HCT116 (cell line): Measurements from ENCODE around the gene KCTD1. TPM values are rescaled to one million over a fixed set of nuclear protein-coding genes. Genes with fewer than 3 reads are reported as not detected.

Experiments used
- ATAC-seq: fragments of 200-7000 bp; cut with Tn5 transposase; 2 replicates; pipeline ENCODE4 v1.9.1; 2020; ENCODE audit warnings: mild to moderate bottlenecking, moderate library complexity
- BruUV-seq: library from RNA; stranded (reverse); fragments of 400-500 nt; replicated peaks from 2 replicates; lab custom pipeline; 2021; lab: Mats Ljungman, UMichigan
- CTCF ChIA-PET: fragments of 300-600 bp; sonication (Branson Sonifier 250); formaldehyde crosslinking; loops from one replicate; lab custom pipeline; 2021; ENCODE audit warnings: antibody characterized with exemption; lab: Charles Lee
- POLR2A ChIA-PET: fragments of 300-600, 350-600 bp; sonication (Branson Sonifier 250); formaldehyde crosslinking; loops from one replicate; lab custom pipeline; 2021; ENCODE audit warnings: antibody characterized with exemption; lab: Charles Lee
- RAD21 ChIA-PET, 2 experiments: fragments of 300-600 bp; sonication (Branson Sonifier 250); formaldehyde crosslinking; loops; one replicate each; lab custom pipeline; 2023; ENCODE audit warnings: low total read pairs in 2 of 2; ENCODE audit not compliant: uncharacterized antibody in 2 of 2, unreplicated experiment in 2 of 2, low non-redundant PET in 1 of 2; lab: Charles Lee
- DNase-seq: peaks from one replicate; pipeline ENCODE4 v3.0.0-alpha.2; 2010; ENCODE audit warnings: low read depth, low spot score
- H2AFZ ChIP-seq: fragments of 200-600 bp; shearing (Covaris generic), sonication (generic); 2 replicates; pipeline ENCODE4 v1.6.1; 2017; ENCODE audit warnings: low read depth, mixed run types, mixed read lengths, antibody characterized with exemption, low read length; ENCODE audit not compliant: poor library complexity, severe bottlenecking
- H3K27ac ChIP-seq: 2 replicates; pipeline ENCODE4 v1.5.1; 2012; ENCODE audit warnings: low read depth, low read length
- H3K27me3 ChIP-seq: fragments of 200-600 bp; sonication (generic); 2 replicates; pipeline ENCODE4 v1.6.1; 2016; ENCODE audit warnings: mixed run types, low read length, mixed read lengths; ENCODE audit not compliant: insufficient read depth
- H3K36me3 ChIP-seq, 2 experiments: fragments of 200-500 bp in 1 of 2; fragments of 200-600 bp in 1 of 2; sonication (Bioruptor generic) in 1 of 2; sonication (generic) in 1 of 2; 2 replicates each; pipeline versions ENCODE4 v1.5.1 to v1.6.1; 2014 to 2016; ENCODE audit warnings: low read length in 2 of 2, inconsistent platforms in 1 of 2, mixed read lengths in 1 of 2, mixed run types in 1 of 2; ENCODE audit not compliant: insufficient read depth in 2 of 2, control insufficient read depth in 1 of 2
- H3K4me1 ChIP-seq, 2 experiments: fragments of 200-600 bp in 1 of 2; sonication (generic) in 1 of 2; 2 replicates each; pipeline versions ENCODE4 v1.5.1 to v1.6.1; 2012 to 2017; ENCODE audit warnings: low read length in 2 of 2, inconsistent platforms in 1 of 2, mild to moderate bottlenecking in 1 of 2, mixed read lengths in 1 of 2, mixed run types in 1 of 2, moderate library complexity in 1 of 2; ENCODE audit not compliant: insufficient read depth in 2 of 2, control insufficient read depth in 1 of 2
- H3K4me2 ChIP-seq: fragments of 200-600 bp; sonication (generic); 2 replicates; pipeline ENCODE4 v1.6.1; 2017; ENCODE audit warnings: mixed run types, low read length, mixed read lengths
- H3K4me3 ChIP-seq, 2 experiments: fragments of 200-600 bp in 1 of 2; sonication (generic) in 1 of 2; replicated peaks in 1 of 2; 2 replicates each; pipeline ENCODE4 v1.5.1; 2011 to 2016; ENCODE audit warnings: low read length in 2 of 2, control low read depth in 1 of 2, low read depth in 1 of 2, mild to moderate bottlenecking in 1 of 2, mixed read lengths in 1 of 2, mixed run types in 1 of 2
- H3K79me2 ChIP-seq: fragments of 200-600 bp; sonication (generic); 2 replicates; pipeline ENCODE4 v1.6.1; 2017; ENCODE audit warnings: mild to moderate bottlenecking, mixed run types, low read length, moderate library complexity, mixed read lengths; ENCODE audit not compliant: insufficient read depth
- H3K9ac ChIP-seq: fragments of 200-600 bp; sonication (generic); 2 replicates; pipeline ENCODE4 v1.6.1; 2016; ENCODE audit warnings: low read length, mixed read lengths
- H3K9me2 ChIP-seq: fragments of 200-600 bp; sonication (generic), shearing (Covaris generic); 2 replicates; pipeline ENCODE4 v1.6.1; 2017; ENCODE audit warnings: mixed run types, mild to moderate bottlenecking, moderate library complexity; ENCODE audit not compliant: insufficient read depth
- H3K9me3 ChIP-seq, 2 experiments: fragments of 200-500 bp in 1 of 2; fragments of 200-600 bp in 1 of 2; sonication (Bioruptor generic) in 1 of 2; sonication (generic) in 1 of 2; 2 replicates each; pipeline ENCODE4 v1.6.1; 2014 to 2017; ENCODE audit warnings: low read length in 2 of 2, mixed read lengths in 2 of 2, inconsistent platforms in 1 of 2, low read depth in 1 of 2, mild to moderate bottlenecking in 1 of 2, mixed run types in 1 of 2, moderate library complexity in 1 of 2; ENCODE audit not compliant: control insufficient read depth in 1 of 2, insufficient read depth in 1 of 2
- H4K20me1 ChIP-seq: fragments of 200-600 bp; sonication (generic), shearing (Covaris generic); 2 replicates; pipeline ENCODE4 v1.6.1; 2017; ENCODE audit warnings: mixed run types, mild to moderate bottlenecking, moderate library complexity; ENCODE audit not compliant: insufficient read depth
- CBX3 ChIP-seq: IDR thresholded peaks from 2 replicates; pipeline ENCODE4 v1.6.1; 2012; ENCODE audit warnings: low read depth
- FOSL1 ChIP-seq: IDR thresholded peaks from 2 replicates; pipeline ENCODE4 v1.6.1; 2012; ENCODE audit warnings: low read depth
- POLR2A ChIP-seq: IDR thresholded peaks from 2 replicates; pipeline ENCODE4 v1.7.0; 2011; ENCODE audit warnings: borderline replicate concordance; ENCODE audit not compliant: insufficient read depth, insufficient read length; ENCODE audit errors: extremely low read depth
- POLR2AphosphoS5 ChIP-seq: IDR thresholded peaks from 2 replicates; pipeline ENCODE4 v1.6.1; 2011; ENCODE audit warnings: mild to moderate bottlenecking, low read depth, low read length, moderate library complexity
- SP1 ChIP-seq: IDR thresholded peaks from 2 replicates; pipeline ENCODE4 v1.6.1; 2012; ENCODE audit warnings: low read depth
- YY1 ChIP-seq: IDR thresholded peaks from 2 replicates; pipeline ENCODE4 v1.6.1; 2011; ENCODE audit warnings: low read length, low read depth, moderate library complexity, mild to moderate bottlenecking; ENCODE audit not compliant: insufficient replicate concordance; ENCODE audit errors: extremely low read depth
- intact Hi-C: fragments of 100-400 bp; cut with micrococcal nuclease; formaldehyde crosslinking; loops from 2 replicates; pipeline ENCODE4 v1.10.0; 2022
- total RNA-seq: library from RNA; stranded (reverse); gene quantifications from one replicate; pipeline ENCODE4 v1.2.1, GENCODE V29; 2021; ENCODE audit not compliant: unreplicated experiment
- TF ChIP-seq, protein P1 (sequence below): IDR thresholded peaks from 2 replicates; pipeline ENCODE4 v1.6.1; 2012
- TF ChIP-seq, protein P2 (sequence below), 3 experiments: fragments of 200-600 bp in 1 of 3; sonication (generic) in 1 of 3; IDR thresholded peaks in 2 of 3; conservative IDR thresholded peaks in 1 of 3; 2 replicates each; pipeline ENCODE4 v1.5.1; 2012 to 2017; ENCODE audit warnings: low read depth in 2 of 3, low read length in 2 of 3, antibody characterized with exemption in 1 of 3, borderline replicate concordance in 1 of 3, control low read depth in 1 of 3, mild to moderate bottlenecking in 1 of 3, mixed read lengths in 1 of 3, mixed run types in 1 of 3, moderate library complexity in 1 of 3; ENCODE audit not compliant: insufficient read depth in 1 of 3
- TF ChIP-seq, protein P3 (sequence below): IDR thresholded peaks from 2 replicates; pipeline ENCODE4 v1.6.1; 2012

Gene KCTD1
- total RNA-seq, 1 experiment from 2014 or later: 16.8 TPM

DNA sequence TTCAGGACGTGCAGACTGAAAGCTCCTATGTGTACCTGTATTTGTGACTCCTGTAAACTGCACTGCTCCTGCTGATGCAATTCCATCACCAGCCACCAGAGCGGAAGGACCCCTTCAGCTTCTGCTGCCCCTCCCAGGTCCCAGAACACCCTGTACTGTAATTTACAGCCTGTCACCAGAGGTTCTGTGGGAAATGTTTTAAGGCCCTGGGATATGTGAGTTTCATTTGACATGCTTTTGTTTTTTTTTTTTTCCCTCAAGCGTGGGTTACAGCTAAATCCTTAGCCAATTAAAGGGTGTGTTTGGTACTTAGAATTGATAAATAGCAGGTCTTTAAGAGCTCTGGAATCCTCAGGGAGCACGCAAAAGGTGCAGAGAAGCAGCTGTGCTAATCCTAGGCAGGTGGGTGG lies 79.4 kb downstream of the KCTD1 start:
- BruUV-seq: no TSS peak
- H3K9me3 ChIP-seq: no peaks in the 10 kb centered on the region
- H3K9ac ChIP-seq: no peak overlapping the region
- ATAC-seq: peak; percentile 91
- H3K36me3 ChIP-seq: no peaks in the 10 kb centered on the region
- intact Hi-C loops: no loop called here
- H3K9me2 ChIP-seq: no peaks in the 10 kb centered on the region
- H4K20me1 ChIP-seq: no peaks in the 10 kb centered on the region
- H3K79me2 ChIP-seq: no peaks in the 10 kb centered on the region
- no peak for DNase-seq
- ChIA-PET RAD21 (no interaction called here), CTCF (interaction anchor here (0.7 to 0.9 kb wide), 5 partner anchors 12 to 185 kb away, joined by 3 to 4 read pairs (median 3); no protein-coding TSS in a partner anchor), POLR2A (interaction anchor here (0.8 kb wide), 1 partner anchor 9 kb away, joined by 6 read pairs; no protein-coding TSS in a partner anchor)
- no peak overlapping the region for H3K4me3 ChIP-seq
- H2AFZ ChIP-seq: no peak overlapping the region
- H3K27ac ChIP-seq: no peak overlapping the region
- no peaks in the 10 kb centered on the region for H3K27me3 ChIP-seq
- H3K4me2 ChIP-seq: peak overlapping the region; percentile 37; the same call in 1 of the 2 replicates
- peaks cover 16 to 38% of the 10 kb centered on the region in 2 experiments; a peak in 3 of 4 replicates for H3K4me1 ChIP-seq
- TF ChIP-seq, protein P1, sequence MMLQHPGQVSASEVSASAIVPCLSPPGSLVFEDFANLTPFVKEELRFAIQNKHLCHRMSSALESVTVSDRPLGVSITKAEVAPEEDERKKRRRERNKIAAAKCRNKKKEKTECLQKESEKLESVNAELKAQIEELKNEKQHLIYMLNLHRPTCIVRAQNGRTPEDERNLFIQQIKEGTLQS: no peak
- TF ChIP-seq, protein P2, sequence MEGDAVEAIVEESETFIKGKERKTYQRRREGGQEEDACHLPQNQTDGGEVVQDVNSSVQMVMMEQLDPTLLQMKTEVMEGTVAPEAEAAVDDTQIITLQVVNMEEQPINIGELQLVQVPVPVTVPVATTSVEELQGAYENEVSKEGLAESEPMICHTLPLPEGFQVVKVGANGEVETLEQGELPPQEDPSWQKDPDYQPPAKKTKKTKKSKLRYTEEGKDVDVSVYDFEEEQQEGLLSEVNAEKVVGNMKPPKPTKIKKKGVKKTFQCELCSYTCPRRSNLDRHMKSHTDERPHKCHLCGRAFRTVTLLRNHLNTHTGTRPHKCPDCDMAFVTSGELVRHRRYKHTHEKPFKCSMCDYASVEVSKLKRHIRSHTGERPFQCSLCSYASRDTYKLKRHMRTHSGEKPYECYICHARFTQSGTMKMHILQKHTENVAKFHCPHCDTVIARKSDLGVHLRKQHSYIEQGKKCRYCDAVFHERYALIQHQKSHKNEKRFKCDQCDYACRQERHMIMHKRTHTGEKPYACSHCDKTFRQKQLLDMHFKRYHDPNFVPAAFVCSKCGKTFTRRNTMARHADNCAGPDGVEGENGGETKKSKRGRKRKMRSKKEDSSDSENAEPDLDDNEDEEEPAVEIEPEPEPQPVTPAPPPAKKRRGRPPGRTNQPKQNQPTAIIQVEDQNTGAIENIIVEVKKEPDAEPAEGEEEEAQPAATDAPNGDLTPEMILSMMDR (IDR thresholded peaks at IDR 0.05 in 2 of 3, conservative IDR thresholded peaks at IDR 0.05 in 1 of 3; ENCODE audit: borderline replicate concordance in 1 of 3, insufficient read depth in 1 of 3, low read depth in 2 of 3, low read length in 2 of 3): peak in 2 of 3 experiments; percentile 76 to 83; a peak in 4 of 6 replicates
- TF ChIP-seq, all 23 proteins: peak for 1

DNA sequence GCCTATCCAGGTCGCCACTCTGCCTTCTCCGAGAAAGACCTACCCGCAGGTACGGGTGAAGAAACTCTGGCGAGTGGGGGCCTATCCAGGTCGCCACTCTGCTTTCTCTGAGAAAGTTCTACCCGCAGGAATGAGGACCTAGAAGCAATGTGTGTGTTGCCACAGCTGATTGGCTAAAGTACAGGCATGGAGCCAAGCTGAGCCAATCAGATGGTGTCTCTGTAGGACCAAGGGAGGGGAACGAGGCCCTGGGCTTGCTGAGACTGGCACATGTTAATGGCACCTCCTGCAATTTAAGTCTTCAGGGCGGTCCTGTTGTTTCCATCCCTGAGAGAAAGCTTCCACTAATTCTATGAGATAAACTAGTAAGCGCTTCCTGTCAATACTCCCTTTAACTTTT lies 82.3 kb downstream of the KCTD1 start:
- BruUV-seq: no TSS peak
- Histone ChIP-seq H4K20me1 (no peaks in the 10 kb centered on the region), H3K4me2 (no peak overlapping the region), H3K9ac (no peak overlapping the region), H3K27me3 (no peaks in the 10 kb centered on the region), H3K36me3 (no peaks in the 10 kb centered on the region), H3K4me3 (no peak overlapping the region), H3K9me3 (no peaks in the 10 kb centered on the region), H2AFZ (no peak overlapping the region), H3K4me1 (peaks cover 15 to 31% of the 10 kb centered on the region in 2 experiments; a peak in 3 of 4 replicates), H3K27ac (no peak overlapping the region), H3K9me2 (no peaks in the 10 kb centered on the region), H3K79me2 (no peaks in the 10 kb centered on the region)
- TF ChIP-seq POLR2A: no peak
- no peak for TF ChIP-seq POLR2AphosphoS5
- TF ChIP-seq CBX3: no peak
- TF ChIP-seq, protein P3, sequence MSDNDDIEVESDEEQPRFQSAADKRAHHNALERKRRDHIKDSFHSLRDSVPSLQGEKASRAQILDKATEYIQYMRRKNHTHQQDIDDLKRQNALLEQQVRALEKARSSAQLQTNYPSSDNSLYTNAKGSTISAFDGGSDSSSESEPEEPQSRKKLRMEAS: no peak
- no peak for TF ChIP-seq FOSL1
- no peak for TF ChIP-seq YY1
- no peak for TF ChIP-seq SP1
- ChIA-PET CTCF (no interaction called here), RAD21 (no interaction called here), POLR2A (interaction anchor here (1.2 kb wide), 1 partner anchor 9 kb away, joined by 3 read pairs; no protein-coding TSS in a partner anchor)
- DNase-seq (no peak), ATAC-seq (no peak)
- intact Hi-C loops: no loop called here
